GM10266 (cell line): ENCODE measurements around the gene ANKRD11.
"Not testable (repeated sequence)": the region's sequence is repeated elsewhere in the genome, so short reads cannot be mapped to it uniquely, and the experiment has no call there.

Experiments used
- DNase-seq: peaks from one replicate; pipeline ENCODE4 v3.0.0; 2012; ENCODE audit errors: extremely low spot score
- CTCF ChIP-seq: IDR thresholded peaks from 2 replicates; pipeline ENCODE4 v1.5.1; 2012; ENCODE audit warnings: mild to moderate bottlenecking, low read depth; ENCODE audit not compliant: control insufficient read depth, insufficient read depth; ENCODE audit errors: missing control alignments

The ANKRD11 gene

GRCh38 chr16:89443727-89444084 is 46.7 kb downstream of the ANKRD11 start:
- TF ChIP-seq CTCF = no peak
- no peak for DNase-seq

- TF ChIP-seq CTCF = no peak
- DNase-seq = no peak
Observed at GRCh38 chr16:89442990-89443726, 47.2 kb downstream of the ANKRD11 start.

- no peak for TF ChIP-seq CTCF
- no peak for DNase-seq
Observed at GRCh38 chr16:89442588-89442987, 47.8 kb downstream of the ANKRD11 start.

GRCh38 chr16:89439659-89440058 is 50.7 kb downstream of the ANKRD11 start:
- DNase-seq = no peak
- no peak for TF ChIP-seq CTCF

GRCh38 chr16:89437991-89438390 is 52.4 kb downstream of the ANKRD11 start:
- TF ChIP-seq CTCF = no peak
- DNase-seq = no peak

GRCh38 chr16:89437251-89437987 is 52.9 kb downstream of the ANKRD11 start:
- DNase-seq = no peak
- TF ChIP-seq CTCF = no peak

- TF ChIP-seq CTCF = no peak
- no peak for DNase-seq
Observed at GRCh38 chr16:89436366-89436765, 54.0 kb downstream of the ANKRD11 start.

GRCh38 chr16:89435059-89435458 is 55.3 kb downstream of the ANKRD11 start:
- DNase-seq = not testable (repeated sequence)
